GM18870 (cell line): ENCODE results near the gene DPPA4.
"Not testable (repeated sequence)": the region's sequence is repeated elsewhere in the genome, so short reads cannot be mapped to it uniquely, and the experiment has no call there.

Source experiments
- ATAC-seq: cut with Tn5 transposase; IDR thresholded peaks from one replicate; pipeline ENCODE4 v1.9.1; 2021; ENCODE audit warnings: moderate library complexity; ENCODE audit not compliant: unreplicated experiment

DPPA4 gene

DNA sequence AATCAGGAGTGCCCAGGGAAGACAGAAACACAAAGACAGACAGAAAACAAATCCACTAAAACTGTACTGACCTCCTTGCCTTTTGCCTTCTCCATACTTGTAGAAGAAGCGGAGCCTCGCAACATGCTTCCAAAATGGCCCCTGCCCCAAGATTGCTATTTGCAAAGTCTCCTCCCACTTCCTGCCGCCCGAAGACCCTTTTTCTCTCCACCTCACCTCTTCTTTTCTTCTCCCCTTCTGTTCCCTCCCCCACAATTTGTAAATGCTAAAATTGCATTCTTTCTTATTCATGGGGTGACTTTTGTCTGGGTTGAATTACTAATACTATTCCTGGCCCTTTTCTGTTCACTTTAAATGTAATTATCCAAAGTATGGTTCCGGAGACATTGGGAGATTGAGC lies at the start of gene DPPA4:
TSS of gene DPPA4 (minus strand) at position 154 of the 400 bp plus-strand sequence. CDS start at position 125, 29 bp downstream.
- no peak for ATAC-seq

- no peak for ATAC-seq
These were observed 48.3 kb upstream of the DPPA4 start for GRCh38 chr3:109385442-109386318.

DNA sequence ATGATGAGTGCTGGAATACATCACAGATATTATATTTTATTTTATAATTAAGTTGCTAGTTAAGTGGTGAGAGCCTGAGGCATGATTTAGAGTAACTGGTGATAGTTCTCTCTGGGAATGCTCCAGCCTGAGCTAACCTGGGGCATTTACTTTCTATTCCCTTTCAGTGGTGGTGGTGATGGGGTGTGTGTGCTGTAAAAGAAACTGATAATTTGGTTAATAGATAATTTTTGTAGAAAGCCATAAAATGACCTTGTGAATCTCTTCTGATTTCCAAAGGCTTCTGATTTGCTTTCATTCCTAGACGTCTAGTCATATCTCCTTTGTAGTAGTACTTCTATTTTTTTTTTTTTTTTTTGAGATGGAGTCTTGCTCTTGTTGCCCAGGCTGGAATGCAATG lies 46.8 kb upstream of the DPPA4 start:
- no peak for ATAC-seq

GRCh38 chr3:109382588-109382987 lies 45.2 kb upstream of the DPPA4 start:
- no peak for ATAC-seq

- no peak for ATAC-seq
These were observed 38.6 kb upstream of the DPPA4 start for GRCh38 chr3:109375975-109376374.

DNA sequence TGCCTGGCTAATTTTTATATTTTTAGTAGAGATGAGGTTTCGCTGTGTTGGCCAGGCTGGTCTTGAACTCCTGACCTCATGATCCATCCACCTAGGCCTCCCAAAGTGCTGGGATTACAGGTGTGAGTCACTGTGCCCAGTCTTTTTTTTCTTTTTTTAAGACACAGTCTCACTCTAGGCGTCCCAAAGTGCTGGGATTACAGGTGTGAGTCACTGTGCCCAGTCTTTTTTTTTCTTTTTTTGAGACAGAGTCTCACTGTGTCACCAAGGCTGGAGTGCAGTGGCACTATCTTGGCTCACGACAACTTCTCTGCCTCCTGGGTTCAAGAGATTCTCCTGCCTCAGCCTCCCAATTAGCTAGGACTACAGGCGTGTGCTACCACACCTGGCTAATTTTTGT lies 37.1 kb upstream of the DPPA4 start:
- not testable (repeated sequence) for ATAC-seq

DNA sequence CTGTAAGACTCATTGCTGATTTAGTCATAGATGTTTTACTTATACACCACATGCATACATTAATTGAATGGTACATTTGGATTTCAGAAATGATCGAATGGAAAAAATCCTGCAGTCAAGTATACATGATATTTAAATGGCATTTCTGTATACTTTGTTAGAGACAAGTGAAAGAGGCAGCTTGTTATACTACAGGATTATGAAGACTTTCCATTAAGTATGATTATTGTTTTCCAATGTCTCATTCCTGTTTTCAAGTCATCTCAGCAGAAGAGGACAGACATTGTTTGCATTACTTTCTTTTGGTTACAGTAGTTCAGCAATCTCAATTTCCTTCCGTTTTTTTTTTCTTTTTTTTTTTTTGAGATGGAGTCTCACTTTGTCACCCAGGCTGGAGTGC lies 36.6 kb upstream of the DPPA4 start:
- no peak for ATAC-seq

GRCh38 chr3:109372639-109373038 lies 35.3 kb upstream of the DPPA4 start:
- ATAC-seq = no peak

GRCh38 chr3:109369510-109369909 lies 32.2 kb upstream of the DPPA4 start:
- no peak for ATAC-seq

DNA sequence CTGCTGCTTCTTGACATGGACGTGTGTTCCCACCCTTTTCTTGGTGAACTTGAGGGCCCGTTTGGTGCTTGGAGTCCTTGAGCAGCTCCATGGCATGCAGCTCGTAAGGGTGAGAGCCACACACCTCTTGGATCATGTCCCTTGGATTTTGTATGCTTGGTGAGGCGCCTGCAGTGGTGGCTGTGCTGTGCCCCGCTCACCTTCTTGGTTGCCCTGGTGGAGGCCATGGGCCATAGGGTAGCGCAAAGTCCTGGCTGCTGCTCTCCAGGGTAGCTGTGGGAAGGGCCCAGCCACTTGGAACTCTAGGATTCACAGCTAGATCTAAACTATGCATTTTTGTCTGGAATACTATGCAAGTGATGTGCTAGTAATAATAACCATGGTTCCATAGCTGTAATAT lies 26.7 kb upstream of the DPPA4 start:
- ATAC-seq = no peak

- ATAC-seq = no peak
These were observed 26.3 kb upstream of the DPPA4 start for GRCh38 chr3:109363634-109364033.

- no peak for ATAC-seq
These were observed 25.5 kb upstream of the DPPA4 start for GRCh38 chr3:109362823-109363222.

- not testable (repeated sequence) for ATAC-seq
These were observed 21.5 kb upstream of the DPPA4 start for GRCh38 chr3:109358809-109359208.

- ATAC-seq = no peak
These were observed 19.3 kb upstream of the DPPA4 start for GRCh38 chr3:109356442-109357155.

DNA sequence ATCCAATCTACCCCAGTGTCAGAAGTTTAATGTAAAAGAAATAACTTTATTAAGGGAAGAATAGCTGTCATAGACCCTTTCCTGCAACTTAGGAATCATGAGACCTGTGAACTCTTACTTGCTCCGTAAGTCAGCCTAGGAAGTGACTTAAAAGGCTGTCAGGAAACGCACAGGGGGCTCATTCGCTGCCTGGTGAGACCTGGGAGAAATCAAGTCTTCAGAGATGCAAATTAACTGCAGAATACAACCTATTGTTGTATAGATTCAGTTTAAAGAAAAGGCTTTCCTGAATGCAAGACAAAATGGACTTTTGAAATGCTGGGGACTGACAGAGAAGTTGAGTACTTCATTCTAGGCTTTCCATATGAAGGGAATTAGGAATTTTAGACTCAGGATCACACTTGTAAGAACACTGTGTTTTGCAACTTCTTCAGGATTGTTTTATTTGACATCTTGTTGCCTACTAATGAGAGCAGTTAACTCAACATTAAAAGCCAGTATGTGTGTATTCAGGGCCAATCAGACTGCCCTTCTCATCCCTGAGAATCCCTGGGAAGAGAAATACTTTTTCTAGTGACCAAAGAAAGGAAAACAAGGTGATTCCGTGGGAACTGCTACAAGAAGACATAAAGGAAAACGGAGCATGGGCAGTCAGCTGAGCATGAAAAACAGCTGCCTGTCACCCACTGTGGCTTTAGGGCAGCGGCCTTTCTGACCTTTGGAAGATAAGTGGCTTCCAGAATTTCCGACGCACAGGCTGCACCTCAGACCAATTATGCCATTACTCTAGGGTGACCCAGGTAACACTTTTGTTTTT lies 18.5 kb upstream of the DPPA4 start:
- ATAC-seq = no peak

- no peak for ATAC-seq
These were observed 15.7 kb upstream of the DPPA4 start for GRCh38 chr3:109353057-109353456.

DNA sequence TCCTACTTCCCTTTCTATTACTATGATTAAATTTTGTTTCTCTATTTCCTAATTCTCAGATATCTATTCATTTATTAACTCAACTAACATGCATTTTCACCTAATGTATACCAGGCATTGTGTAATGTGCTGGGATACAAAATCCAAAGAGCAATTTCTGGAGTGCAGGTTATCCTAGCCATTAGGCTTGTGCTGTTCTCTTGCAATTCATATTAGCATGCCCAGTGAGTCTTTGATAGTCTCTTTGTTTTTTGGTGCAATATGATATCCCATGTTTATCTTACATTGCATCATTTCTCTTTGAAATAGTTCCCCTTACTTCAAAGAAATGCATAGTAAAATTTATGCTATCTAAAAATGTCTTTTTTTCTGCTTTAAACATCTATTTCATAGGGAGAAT lies 13.9 kb upstream of the DPPA4 start:
- no peak for ATAC-seq

DNA sequence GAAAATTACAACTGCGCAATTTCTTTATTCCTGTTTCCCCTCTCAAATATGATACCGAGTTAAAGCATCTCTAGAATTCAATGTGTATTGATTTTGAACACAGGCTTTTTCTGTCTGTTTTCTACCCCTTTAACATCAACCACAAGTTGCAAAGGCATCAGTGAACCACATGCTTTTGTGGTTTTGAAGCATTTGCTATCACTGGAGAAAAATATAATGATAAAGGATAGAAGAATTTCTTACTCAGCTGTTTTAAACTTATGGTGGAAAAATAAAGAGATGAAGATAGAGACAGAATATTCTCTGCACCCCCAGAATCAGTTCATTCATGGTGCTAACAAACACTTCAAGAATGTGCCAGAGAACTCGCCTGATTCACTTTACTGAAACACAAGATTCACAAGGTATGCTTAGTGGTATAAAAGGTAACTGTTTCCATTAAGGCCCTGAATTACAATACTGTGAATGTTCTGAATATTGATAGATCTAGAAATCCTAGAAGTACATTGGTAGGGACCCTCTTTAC lies 9.5 kb upstream of the DPPA4 start:
- ATAC-seq = no peak

- ATAC-seq = no peak
These were observed 8.8 kb upstream of the DPPA4 start for GRCh38 chr3:109346099-109346498.

- no peak for ATAC-seq
These were observed 2.6 kb upstream of the DPPA4 start for GRCh38 chr3:109339714-109340648.
